HG02943 (cell line): ENCODE measurements around the gene TEAD1.

ENCODE experiments used
- ATAC-seq: cut with Tn5 transposase; IDR thresholded peaks from one replicate; pipeline ENCODE4 v1.9.1; 2021; ENCODE audit warnings: mild to moderate bottlenecking, low read depth, moderate library complexity; ENCODE audit not compliant: unreplicated experiment

TEAD1 gene

DNA sequence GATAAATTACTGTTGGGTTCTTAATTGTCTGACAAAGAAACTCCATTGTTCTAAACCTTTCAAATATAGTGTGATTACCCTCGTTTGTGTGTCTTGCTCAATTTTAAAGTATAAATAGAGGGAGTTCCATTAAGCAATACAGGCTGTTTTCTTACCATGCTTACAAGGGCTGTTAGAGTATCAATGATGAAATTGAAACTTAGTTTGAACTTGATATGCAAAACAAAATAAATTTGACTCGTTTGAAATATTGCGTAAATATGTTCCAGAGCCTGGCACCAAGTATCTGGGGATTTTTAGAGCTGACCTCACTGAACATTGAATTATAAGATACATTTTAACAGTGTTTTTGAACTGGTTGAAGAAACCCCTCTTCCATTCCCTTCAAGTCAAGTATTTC, 31.7 kb downstream of the TEAD1 start:
- no peak for ATAC-seq

- ATAC-seq = no peak
These were observed 32.6 kb downstream of the TEAD1 start for GRCh38 chr11:12706545-12707499.

DNA sequence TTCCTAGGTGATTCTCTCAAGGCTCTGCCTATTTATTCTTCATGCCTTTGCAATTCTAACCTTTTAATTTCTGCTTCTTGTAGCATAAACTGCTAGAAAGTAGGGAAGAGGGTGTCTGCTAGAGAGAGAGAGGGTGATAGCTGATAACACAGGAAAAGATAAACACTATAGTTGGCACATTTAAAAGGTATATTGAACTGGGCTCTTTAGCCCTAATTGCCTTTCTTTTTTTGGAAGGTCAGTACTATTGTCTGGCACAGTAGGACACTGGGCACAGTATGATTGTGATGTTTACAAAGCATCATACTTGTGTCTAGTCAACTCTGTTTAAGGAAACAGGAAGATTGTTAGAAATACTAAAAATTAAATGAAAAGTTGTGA, 33.3 kb downstream of the TEAD1 start:
- ATAC-seq = no peak

DNA sequence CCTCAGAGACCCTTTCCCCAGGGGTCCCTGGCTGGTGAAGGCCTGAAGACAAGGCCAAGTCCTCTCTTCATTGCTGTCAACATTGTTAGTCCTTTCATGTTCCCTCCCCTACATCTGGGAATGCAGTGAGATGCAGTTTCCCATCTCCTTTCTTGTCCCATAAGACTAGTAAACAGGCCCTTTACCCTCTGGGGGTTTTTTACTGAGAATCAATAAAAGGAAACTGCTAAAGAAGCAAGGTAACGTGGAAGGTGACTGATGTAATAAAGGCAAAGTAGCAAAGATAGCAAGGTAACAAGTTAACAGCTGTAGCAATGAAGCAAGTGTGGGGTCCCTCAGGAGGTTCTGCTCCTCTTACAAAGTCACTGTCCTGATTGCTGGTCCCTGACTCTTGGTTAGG, 37.3 kb downstream of the TEAD1 start:
- no peak for ATAC-seq

DNA sequence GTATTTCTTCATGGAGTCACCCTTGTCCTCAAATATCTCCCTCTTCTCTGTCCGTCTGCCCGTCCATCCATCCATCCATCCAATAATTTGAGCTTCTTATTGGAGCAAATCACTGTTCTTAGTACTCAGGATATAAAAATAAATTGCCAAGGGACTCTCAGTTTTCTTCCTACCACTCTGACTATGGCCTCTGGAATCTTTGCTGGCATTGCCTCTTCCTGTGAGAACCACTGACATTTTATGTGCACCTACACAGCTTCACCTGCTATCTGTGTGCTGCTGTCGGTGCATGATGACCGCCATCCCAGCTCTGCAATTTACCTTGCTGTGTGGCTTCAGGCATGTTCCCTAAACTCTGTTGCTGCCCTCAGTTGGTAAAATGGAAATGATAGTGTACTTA, 37.9 kb downstream of the TEAD1 start:
- ATAC-seq = no peak

- ATAC-seq = no peak
These were observed 40.9 kb downstream of the TEAD1 start for GRCh38 chr11:12715131-12715530.

- no peak for ATAC-seq
These were observed 41.7 kb downstream of the TEAD1 start for GRCh38 chr11:12715941-12716340.

GRCh38 chr11:12716816-12717215, 42.6 kb downstream of the TEAD1 start:
- ATAC-seq = no peak

DNA sequence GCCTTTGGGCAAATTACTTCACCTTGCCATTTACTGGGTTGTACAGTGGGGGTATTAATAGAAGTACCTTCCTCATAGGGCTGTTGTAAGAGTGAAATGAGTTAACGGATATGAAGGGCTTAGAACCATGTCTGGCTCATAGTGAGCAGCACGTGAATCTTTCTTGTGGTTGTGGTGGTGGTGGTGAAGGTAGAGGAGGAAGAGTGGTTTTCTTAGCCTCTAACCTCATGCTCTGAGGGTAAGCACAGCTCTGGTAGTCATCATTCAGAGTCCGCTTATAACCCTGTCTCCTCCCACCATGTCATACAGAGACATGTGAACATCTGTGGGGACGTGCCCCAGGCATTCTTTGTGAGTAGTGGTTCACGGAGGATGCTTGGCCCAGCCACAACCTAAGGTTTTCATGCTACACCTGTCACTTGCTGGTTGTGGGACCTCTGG, 43.6 kb downstream of the TEAD1 start:
- ATAC-seq = no peak

DNA sequence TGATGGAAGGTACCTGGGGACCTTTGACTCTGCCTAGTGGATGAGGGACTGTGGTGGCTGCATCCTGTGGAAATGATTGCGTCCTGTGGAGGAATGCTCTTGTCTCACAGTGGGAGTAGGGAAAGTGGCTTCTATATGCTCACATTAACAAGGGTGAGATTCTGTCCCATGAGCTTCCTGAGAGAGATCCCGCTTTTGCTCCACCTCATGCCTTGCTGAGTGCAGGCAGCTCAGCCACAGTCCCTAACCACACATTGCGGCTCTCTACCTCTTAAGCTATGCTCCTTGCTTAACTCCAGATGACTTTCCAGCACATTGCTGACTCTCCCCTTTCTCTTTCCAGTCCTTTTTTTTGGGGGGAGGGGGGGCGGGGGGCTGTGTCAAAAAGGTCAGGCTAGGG, 45.0 kb downstream of the TEAD1 start:
- ATAC-seq = no peak

GRCh38 chr11:12721816-12722604, 47.8 kb downstream of the TEAD1 start:
- ATAC-seq = no peak

GRCh38 chr11:12723421-12724300, 49.4 kb downstream of the TEAD1 start:
- ATAC-seq = no peak

DNA sequence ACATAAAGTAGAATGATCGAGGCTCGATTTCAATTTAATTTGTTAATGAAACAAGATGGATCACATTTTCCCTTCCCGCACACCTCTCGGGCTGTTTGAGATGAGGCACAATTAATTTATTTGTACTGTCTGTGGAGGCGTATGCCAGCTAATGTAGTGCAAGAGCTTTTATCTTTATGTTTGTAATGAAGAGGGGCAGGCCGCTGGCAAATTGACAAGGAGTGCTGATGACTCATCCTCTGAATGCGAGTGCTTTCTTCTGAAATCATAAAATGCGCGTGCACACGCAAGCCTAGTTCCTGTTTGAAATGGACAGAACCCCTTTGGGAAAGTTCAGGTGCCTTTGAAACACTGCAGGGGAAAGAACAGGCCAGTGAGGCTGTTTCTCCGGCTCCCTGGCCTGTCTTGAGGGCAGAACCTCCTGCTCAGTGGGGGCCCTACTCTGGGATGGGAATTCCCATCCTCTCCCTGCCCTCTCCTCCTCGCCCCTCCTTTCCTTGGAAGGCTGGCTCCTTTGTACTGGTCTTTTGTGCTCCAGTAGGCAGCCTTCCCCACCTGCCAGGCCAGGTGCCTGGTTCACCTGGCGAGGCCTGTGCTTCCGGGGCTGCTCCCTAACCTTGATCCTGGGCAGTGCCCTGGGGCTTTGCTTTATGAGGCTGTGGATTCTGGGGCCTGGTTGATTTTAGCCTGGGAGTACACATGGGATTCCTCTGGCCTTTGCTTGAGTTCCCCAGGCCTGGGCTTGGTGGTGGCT, 50.3 kb downstream of the TEAD1 start:
- ATAC-seq = no peak

DNA sequence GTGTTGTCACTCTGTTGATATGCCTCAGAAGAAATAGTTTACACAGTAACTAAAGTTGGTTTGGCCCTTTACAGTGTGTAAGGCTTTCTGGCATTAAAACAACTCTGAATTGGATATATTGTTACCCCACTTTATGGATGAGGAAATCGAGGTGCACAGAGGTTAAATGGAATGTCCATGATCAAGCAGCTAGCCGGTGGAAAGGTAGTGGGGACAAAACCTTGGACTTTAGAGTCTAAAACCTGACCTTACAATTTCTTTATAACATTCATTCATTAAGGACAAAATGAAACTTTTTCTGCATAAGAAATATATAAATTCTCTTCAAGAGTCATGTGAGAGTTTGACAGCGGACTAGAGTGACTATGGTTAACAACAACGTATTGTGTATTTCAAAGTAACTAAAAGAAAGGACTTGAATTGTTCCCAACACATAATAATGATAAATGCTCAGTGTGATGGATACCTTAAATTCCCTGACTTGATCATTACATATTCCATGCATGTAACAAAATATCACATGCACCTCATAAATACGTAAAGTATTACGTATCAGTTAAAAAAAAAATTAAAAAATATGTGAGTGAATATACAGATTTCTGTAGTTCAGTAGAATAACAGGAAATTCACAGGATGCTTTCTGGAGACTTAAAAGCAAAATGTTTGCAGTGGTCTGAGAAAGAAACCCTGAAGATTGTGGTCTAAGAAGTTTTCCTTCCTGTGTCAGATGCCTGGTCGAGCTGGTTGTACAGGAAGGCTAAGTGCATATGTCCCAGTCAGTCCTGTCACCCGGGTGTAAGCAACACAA, 51.0 kb downstream of the TEAD1 start:
- no peak for ATAC-seq

DNA sequence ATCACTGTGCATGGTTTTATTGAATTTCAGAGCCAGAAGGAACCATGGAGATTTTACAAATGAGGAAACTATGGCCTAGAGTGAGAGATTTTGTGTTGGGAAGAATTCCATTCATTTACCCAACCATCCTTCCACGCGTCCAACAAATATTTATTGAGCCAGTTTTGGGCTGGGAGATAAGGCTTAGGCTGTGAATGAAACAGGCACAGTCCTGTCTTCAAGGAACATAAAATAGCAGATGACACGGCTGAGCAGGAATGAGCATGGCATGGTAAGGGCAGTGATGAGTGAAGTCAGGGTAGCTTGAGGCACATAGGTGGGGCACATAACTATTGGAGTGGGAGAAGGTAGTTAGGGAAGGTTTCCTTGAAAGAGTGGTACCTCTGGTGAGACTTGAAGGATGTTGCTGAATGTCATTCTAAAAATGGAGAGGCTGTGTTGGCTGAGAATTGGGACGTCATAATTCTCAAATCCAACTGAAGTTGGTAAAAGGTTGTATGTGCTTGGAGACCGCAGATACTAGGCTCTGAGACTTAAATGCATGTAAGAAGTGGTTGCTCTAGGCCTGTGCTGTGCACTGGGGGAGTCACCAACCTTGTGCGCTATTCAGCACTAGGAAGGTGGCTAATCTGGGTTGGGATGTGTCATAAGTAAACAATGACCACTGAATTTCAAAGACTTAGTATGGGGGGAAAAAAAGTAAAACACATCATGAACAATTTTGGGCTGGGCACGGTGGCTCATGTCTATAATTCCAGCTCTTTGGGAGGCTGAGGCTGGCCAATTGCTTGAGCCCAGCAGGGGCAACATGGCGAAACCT, 51.9 kb downstream of the TEAD1 start:
- no peak for ATAC-seq

DNA sequence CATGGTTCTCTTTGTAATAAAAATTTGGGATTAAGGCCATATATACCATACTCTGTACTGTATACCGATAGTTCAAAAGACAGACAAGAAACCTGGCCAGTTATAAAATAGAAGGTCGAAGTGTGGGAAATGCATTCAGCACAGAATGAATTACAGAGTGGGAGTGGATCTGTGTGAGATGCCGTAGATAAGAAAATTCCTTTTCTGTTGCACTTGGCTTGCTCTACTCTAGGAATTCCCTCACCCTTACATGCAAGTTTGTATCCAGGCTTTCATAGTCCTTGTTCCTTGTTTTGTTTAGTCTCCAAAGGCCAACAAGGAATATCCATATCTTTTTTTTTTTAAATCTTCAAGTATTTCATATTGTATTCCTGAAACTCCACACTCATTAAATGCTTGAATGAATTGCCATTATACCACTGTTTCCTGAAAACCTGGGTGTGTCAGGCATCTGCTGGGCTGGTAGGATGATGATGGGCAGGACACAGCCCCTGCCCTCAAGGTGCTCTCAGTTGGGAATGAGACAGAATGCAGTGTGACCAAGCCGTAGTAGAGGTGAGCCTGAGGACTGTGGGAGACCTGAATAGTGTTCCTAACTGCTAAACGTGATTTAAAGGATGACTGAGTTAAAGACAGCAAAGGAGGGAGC, 53.5 kb downstream of the TEAD1 start:
- ATAC-seq = no peak

DNA sequence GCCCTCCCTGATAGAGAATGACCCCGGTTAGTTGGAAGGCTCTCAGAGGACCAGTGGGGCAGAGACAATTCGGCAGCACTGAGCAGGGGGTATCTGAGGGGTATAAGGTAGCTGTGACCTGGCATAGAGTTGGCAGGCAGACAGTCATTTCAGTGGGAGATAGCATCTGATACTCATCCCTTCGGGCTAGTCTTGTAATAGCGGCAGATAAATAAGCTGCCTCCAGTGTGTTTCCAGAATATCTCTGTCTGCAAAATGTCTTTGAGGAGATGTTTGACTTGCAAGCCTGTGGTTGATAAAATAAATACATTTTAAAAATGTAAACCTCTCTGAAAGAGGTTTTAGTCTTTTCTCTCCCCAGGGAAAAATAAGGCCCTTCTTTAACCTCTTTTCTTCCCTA, 54.2 kb downstream of the TEAD1 start:
- no peak for ATAC-seq

DNA sequence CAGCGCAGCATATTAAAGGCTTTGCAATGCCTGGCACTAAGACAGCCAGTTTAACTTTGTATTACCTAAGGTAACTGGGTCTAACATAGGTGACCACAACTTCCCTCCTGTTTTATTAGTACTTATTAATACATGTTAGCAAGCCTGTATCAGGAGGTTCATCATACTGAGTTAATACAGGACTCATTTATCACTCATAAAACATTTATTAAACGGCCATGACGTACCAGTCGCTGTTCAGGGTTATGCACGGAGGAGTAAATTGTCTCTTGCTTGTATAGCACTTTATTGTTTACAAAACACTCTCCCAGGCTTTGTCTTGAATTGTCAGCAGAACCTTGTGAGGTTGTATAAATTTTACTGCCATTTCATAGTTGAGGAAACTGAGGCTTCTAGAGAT, 55.7 kb downstream of the TEAD1 start:
- ATAC-seq = no peak
